Measurements from ENCODE around the gene KEL. TPM values are rescaled to one million over a fixed set of nuclear protein-coding genes. Genes with fewer than 3 reads are reported as not detected.

Gene KEL
- total RNA-seq, 2 donors from 2014 or later = not detected

GRCh38 chr7:142961595-142961972 is 579 bp downstream of the KEL start:
- Histone ChIP-seq H3K36me3 (no peaks in the 10 kb centered on the region), H3K4me1 (ENCODE audit: control insufficient read depth in 1 of 2, low read depth in 2 of 2) (no peaks in the 10 kb centered on the region), H3K4me3 (no peak overlapping the region), H3K27ac (no peak overlapping the region), H3K27me3 (replicated peaks; ENCODE audit: insufficient read depth) (no peaks in the 10 kb centered on the region), H3K9me3 (no peaks in the 10 kb centered on the region)
- DNase-seq (ENCODE audit: low spot score) (no peak), ATAC-seq (ENCODE audit: insufficient number of reproducible peaks, low FRiP score, low read depth) (no peak)
- TF ChIP-seq CTCF (IDR thresholded peaks at IDR 0.05) = no peak

GRCh38 chr7:142960955-142961512 is 1.1 kb downstream of the KEL start:
- ATAC-seq (ENCODE audit: insufficient number of reproducible peaks, low FRiP score, low read depth) = no peak
- H3K4me1 ChIP-seq (ENCODE audit: control insufficient read depth in 1 of 2, low read depth in 2 of 2) = no peaks in the 10 kb centered on the region
- no peak overlapping the region for H3K4me3 ChIP-seq
- no peaks in the 10 kb centered on the region for H3K36me3 ChIP-seq
- H3K27me3 ChIP-seq (replicated peaks; ENCODE audit: insufficient read depth) = no peaks in the 10 kb centered on the region
- DNase-seq (ENCODE audit: low spot score) = no peak
- H3K27ac ChIP-seq = no peak overlapping the region
- no peaks in the 10 kb centered on the region for H3K9me3 ChIP-seq
- TF ChIP-seq CTCF (IDR thresholded peaks at IDR 0.05) = no peak

- H3K9me3 ChIP-seq = peaks cover 2% of the 10 kb centered on the region
- H3K27ac ChIP-seq = no peak overlapping the region
- H3K27me3 ChIP-seq (replicated peaks; ENCODE audit: insufficient read depth) = no peaks in the 10 kb centered on the region
- no peak for TF ChIP-seq CTCF (IDR thresholded peaks at IDR 0.05)
- H3K4me3 ChIP-seq = no peak overlapping the region
- DNase-seq (ENCODE audit: low spot score) (no peak), ATAC-seq (ENCODE audit: insufficient number of reproducible peaks, low FRiP score, low read depth) (no peak)
- no peaks in the 10 kb centered on the region for H3K36me3 ChIP-seq
- H3K4me1 ChIP-seq (ENCODE audit: control insufficient read depth in 1 of 2, low read depth in 2 of 2) = no peaks in the 10 kb centered on the region
These were observed 3.0 kb downstream of the KEL start for GRCh38 chr7:142959202-142959601.

GRCh38 chr7:142957723-142958122 is 4.4 kb downstream of the KEL start:
- Histone ChIP-seq H3K36me3 (no peaks in the 10 kb centered on the region), H3K4me1 (ENCODE audit: control insufficient read depth in 1 of 2, low read depth in 2 of 2) (no peaks in the 10 kb centered on the region), H3K27ac (no peak overlapping the region), H3K27me3 (replicated peaks; ENCODE audit: insufficient read depth) (no peaks in the 10 kb centered on the region), H3K4me3 (no peak overlapping the region), H3K9me3 (peaks cover 2% of the 10 kb centered on the region)
- TF ChIP-seq CTCF (IDR thresholded peaks at IDR 0.05) = no peak
- no peak for ATAC-seq (ENCODE audit: insufficient number of reproducible peaks, low FRiP score, low read depth)
- DNase-seq (ENCODE audit: low spot score) = no peak

GRCh38 chr7:142956951-142957623 is 5.1 kb downstream of the KEL start:
- H3K9me3 ChIP-seq = peaks cover 2% of the 10 kb centered on the region
- no peaks in the 10 kb centered on the region for H3K36me3 ChIP-seq
- no peak for DNase-seq (ENCODE audit: low spot score)
- TF ChIP-seq CTCF (IDR thresholded peaks at IDR 0.05) = no peak
- no peaks in the 10 kb centered on the region for H3K4me1 ChIP-seq (ENCODE audit: control insufficient read depth in 1 of 2, low read depth in 2 of 2)
- H3K27ac ChIP-seq = no peak overlapping the region
- no peak overlapping the region for H3K4me3 ChIP-seq
- no peak for ATAC-seq (ENCODE audit: insufficient number of reproducible peaks, low FRiP score, low read depth)
- H3K27me3 ChIP-seq (replicated peaks; ENCODE audit: insufficient read depth) = no peaks in the 10 kb centered on the region
